ENCODE measurements around the gene F3.

GRCh38 chr1:94589728-94590127 is 48.2 kb upstream of the F3 start:
- TF ChIP-seq, protein P1, sequence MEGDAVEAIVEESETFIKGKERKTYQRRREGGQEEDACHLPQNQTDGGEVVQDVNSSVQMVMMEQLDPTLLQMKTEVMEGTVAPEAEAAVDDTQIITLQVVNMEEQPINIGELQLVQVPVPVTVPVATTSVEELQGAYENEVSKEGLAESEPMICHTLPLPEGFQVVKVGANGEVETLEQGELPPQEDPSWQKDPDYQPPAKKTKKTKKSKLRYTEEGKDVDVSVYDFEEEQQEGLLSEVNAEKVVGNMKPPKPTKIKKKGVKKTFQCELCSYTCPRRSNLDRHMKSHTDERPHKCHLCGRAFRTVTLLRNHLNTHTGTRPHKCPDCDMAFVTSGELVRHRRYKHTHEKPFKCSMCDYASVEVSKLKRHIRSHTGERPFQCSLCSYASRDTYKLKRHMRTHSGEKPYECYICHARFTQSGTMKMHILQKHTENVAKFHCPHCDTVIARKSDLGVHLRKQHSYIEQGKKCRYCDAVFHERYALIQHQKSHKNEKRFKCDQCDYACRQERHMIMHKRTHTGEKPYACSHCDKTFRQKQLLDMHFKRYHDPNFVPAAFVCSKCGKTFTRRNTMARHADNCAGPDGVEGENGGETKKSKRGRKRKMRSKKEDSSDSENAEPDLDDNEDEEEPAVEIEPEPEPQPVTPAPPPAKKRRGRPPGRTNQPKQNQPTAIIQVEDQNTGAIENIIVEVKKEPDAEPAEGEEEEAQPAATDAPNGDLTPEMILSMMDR (IDR thresholded peaks at IDR 0.05 in 8 of 11, conservative IDR thresholded peaks at IDR 0.05 in 3 of 11), result no peak
- no peak for TF ChIP-seq POLR2AphosphoS5 (IDR thresholded peaks at IDR 0.05)
